Left ventricle myocardium inferior (tissue), 1 donor: ENCODE data around the gene PPP2R3B. TPM values are rescaled to one million over a fixed set of nuclear protein-coding genes. Genes with fewer than 3 reads are reported as not detected.
A peak's percentile ranks its signal among the peaks of the same experiment; 100 is the strongest.

Experiments
- DNase-seq: peaks from one replicate; pipeline ENCODE4 v3.0.0-alpha.2; 2020
- H3K27ac ChIP-seq: fragments of 200-600 bp; replicated peaks from 2 replicates; pipeline ENCODE4 v1.8.0; 2021
- H3K27me3 ChIP-seq: fragments of 200-600 bp; 2 replicates; pipeline ENCODE4 v1.8.0; 2021; ENCODE audit warnings: low read depth
- H3K36me3 ChIP-seq: fragments of 200-600 bp; 2 replicates; pipeline ENCODE4 v1.8.0; 2021
- H3K4me1 ChIP-seq: fragments of 200-600 bp; 2 replicates; pipeline ENCODE4 v1.8.0; 2021
- H3K4me3 ChIP-seq: fragments of 200-600 bp; 2 replicates; pipeline ENCODE4 v1.8.0; 2021; ENCODE audit warnings: mild to moderate bottlenecking, moderate library complexity
- H3K9me3 ChIP-seq: fragments of 200-600 bp; replicated peaks from 2 replicates; pipeline ENCODE4 v1.8.0; 2021
- CTCF ChIP-seq: fragments of 200-600 bp; IDR thresholded peaks from 2 replicates; pipeline ENCODE4 v1.8.0; 2021; ENCODE audit warnings: antibody characterized with exemption, mild to moderate bottlenecking, borderline replicate concordance
- intact Hi-C: fragments of 100-400 bp; cut with micrococcal nuclease; formaldehyde crosslinking; loops from one replicate; pipeline ENCODE4 v1.11.0; 2022
- total RNA-seq: library from RNA; stranded (reverse); fragmentation: NEBNext Ultra II Directional; extraction: Animal tissue kit (Norgen Biotek cat#: 25700); gene quantifications from one replicate; pipeline ENCODE4 v1.2.1, GENCODE V29; 2021
- donor health status: DM: no; HTN: yes; CAD: no; lungs with severe emphysema.

PPP2R3B gene
- total RNA-seq, 1 donor from 2014 or later: 170 TPM

GRCh38 chrX:368811-369562 lies 17.7 kb downstream of the PPP2R3B start:
- peaks cover 20% of the 10 kb centered on the region for H3K27me3 ChIP-seq
- peak overlapping the region; percentile 68 for H3K4me3 ChIP-seq
- TF ChIP-seq CTCF: no peak
- peak; percentile 56 for DNase-seq
- intact Hi-C loops: no loop called here
- H3K36me3 ChIP-seq: no peaks in the 10 kb centered on the region
- no peaks in the 10 kb centered on the region for H3K9me3 ChIP-seq
- peak overlapping the region; percentile 96 for H3K27ac ChIP-seq
- H3K4me1 ChIP-seq: peaks cover 34% of the 10 kb centered on the region

- Histone ChIP-seq H3K4me3 (peak overlapping the region; percentile 68), H3K27me3 (peaks cover 11% of the 10 kb centered on the region), H3K27ac (peak overlapping the region; percentile 96), H3K36me3 (no peaks in the 10 kb centered on the region), H3K4me1 (peaks cover 26% of the 10 kb centered on the region), H3K9me3 (no peaks in the 10 kb centered on the region)
- intact Hi-C loops: no loop called here
- no peak for TF ChIP-seq CTCF
- DNase-seq: no peak
Measured at GRCh38 chrX:367866-368265, 18.8 kb downstream of the PPP2R3B start.

- H3K4me1 ChIP-seq: peaks cover 21% of the 10 kb centered on the region
- no peaks in the 10 kb centered on the region for H3K9me3 ChIP-seq
- no peak overlapping the region for H3K4me3 ChIP-seq
- H3K27me3 ChIP-seq: peaks cover 5% of the 10 kb centered on the region
- peak overlapping the region; percentile 96 for H3K27ac ChIP-seq
- intact Hi-C loops: no loop called here
- no peaks in the 10 kb centered on the region for H3K36me3 ChIP-seq
- no peak for TF ChIP-seq CTCF
- DNase-seq: no peak
Measured at GRCh38 chrX:367349-367748, 19.4 kb downstream of the PPP2R3B start.

- peaks cover 27% of the 10 kb centered on the region for H3K9me3 ChIP-seq
- intact Hi-C loops: no loop called here
- H3K27me3 ChIP-seq: no peaks in the 10 kb centered on the region
- TF ChIP-seq CTCF: no peak
- no peak for DNase-seq
- no peak overlapping the region for H3K4me3 ChIP-seq
- H3K4me1 ChIP-seq: peaks cover 10% of the 10 kb centered on the region
- H3K36me3 ChIP-seq: peaks cover 27% of the 10 kb centered on the region
- no peak overlapping the region for H3K27ac ChIP-seq
Measured at GRCh38 chrX:363621-364375, 22.9 kb downstream of the PPP2R3B start.

- intact Hi-C loops: no loop called here
- Histone ChIP-seq H3K27me3 (no peaks in the 10 kb centered on the region), H3K4me1 (peaks cover 10% of the 10 kb centered on the region), H3K27ac (no peak overlapping the region), H3K36me3 (peaks cover 32% of the 10 kb centered on the region), H3K4me3 (no peak overlapping the region), H3K9me3 (peaks cover 28% of the 10 kb centered on the region)
- DNase-seq: no peak
- no peak for TF ChIP-seq CTCF
Measured at GRCh38 chrX:362937-363620, 23.6 kb downstream of the PPP2R3B start.
